Astrocyte (in vitro differentiated cells and primary cell): ENCODE results near the gene SYCP2.

Experiments
- CTCF ChIP-seq: IDR thresholded peaks from 2 replicates; pipeline ENCODE4 v1.5.1; 2011; ENCODE audit warnings: low read depth, mild to moderate bottlenecking, inconsistent platforms, low read length, moderate library complexity; ENCODE audit not compliant: insufficient read depth
- EZH2 ChIP-seq: IDR thresholded peaks from 2 replicates; pipeline ENCODE4 v1.6.1; 2012; ENCODE audit warnings: mild to moderate bottlenecking, low read length, inconsistent platforms; ENCODE audit not compliant: insufficient read depth

GRCh38 chr20:59942245-59942644, 8.8 kb upstream of the SYCP2 start:
- no peak for TF ChIP-seq CTCF
- TF ChIP-seq EZH2, result no peak
